HG03095 (cell line): ENCODE results near the gene NFATC3.
"Not testable (repeated sequence)": the region's sequence is repeated elsewhere in the genome, so short reads cannot be mapped to it uniquely, and the experiment has no call there.

Experiments
- ATAC-seq: cut with Tn5 transposase; IDR thresholded peaks from one replicate; pipeline ENCODE4 v1.9.1; 2021; ENCODE audit warnings: moderate library complexity; ENCODE audit not compliant: unreplicated experiment

Gene NFATC3

DNA sequence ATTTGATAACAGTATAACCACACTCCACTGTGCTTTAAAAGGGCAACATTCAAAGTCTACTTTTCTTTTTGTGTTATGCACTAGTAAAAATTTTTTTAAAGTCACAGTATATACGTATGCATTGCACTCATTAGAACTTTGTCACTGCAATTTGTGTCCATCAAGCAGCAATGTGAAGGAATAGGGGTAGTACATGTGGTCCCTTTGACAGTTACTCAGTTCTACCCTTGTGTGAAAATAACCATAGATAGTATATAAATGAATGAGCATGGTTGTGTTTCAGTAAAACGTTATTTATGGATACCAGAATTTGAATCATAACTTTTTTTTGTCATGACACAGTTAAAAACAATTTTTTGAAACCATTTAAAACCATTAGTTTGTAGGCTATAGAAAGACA lies 30.7 kb downstream of the NFATC3 start:
- ATAC-seq: no peak

DNA sequence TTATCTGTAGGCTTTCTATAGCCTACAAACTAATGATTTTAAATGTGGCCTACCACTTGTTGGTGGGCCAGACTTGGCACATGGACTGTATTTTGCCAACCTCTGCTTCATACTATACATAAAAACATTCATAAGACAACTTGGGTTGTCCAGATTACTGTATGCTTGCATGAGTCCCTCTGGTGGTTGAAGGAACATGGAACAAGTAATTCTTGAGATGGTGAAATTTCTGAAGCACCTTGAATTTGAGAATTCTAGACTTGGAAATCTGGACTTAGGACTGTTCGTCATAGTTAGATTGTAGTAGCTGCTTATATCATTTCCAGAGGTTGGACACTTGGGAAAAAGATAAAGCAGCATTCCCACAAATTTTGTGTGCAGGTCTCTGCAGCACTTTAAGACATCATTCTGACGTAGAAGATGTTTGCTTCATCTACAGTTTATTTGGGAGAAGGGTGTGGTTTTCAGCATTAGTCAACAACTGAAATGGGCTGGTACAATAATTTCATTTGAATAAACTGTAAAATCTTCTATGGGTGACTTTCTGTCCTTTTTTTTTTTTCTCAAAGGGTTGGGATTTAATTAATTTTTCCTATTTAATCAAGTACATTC lies 31.2 kb downstream of the NFATC3 start:
- ATAC-seq: no peak

DNA sequence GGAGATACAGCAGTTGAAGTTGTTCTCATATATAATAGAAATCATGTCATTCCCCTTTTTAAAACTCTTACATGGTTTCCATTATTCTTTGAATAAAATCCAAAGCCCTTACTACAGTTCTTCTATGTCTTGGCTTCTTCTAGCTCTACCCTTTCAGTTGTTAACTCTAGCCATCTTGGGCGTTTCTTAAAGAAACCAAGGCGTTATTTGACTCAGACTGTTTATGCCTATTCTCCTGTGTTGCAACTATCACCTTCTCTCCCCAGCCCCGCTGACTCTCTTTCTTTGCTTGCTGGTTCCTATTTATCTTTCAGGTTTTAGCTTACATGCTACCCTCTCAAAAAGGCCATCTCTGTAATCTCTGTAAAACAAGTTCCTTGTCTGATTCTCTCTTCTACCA lies 32.7 kb downstream of the NFATC3 start:
- ATAC-seq: no peak

DNA sequence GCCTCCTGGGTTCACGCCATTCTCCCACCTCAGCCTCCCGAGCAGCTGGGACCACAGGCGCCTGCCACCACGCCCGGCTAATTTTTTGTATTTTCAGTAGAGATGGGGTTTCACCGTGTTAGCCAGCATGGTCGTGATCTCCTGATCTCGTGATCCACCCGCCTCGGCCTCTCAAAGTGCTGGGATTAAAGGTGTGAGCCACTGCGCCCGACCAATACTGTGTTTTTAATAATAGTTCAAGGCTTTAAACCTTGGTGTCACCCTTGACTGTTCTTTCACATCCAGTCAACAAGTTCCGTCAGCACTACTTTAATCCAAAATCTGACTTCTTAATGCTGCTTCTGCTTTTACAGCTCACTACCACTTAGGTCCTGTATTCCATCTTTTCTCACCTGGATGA lies 33.8 kb downstream of the NFATC3 start:
- not testable (repeated sequence) for ATAC-seq

- not testable (repeated sequence) for ATAC-seq
Observed at GRCh38 chr16:68120496-68120895, 35.3 kb downstream of the NFATC3 start.

DNA sequence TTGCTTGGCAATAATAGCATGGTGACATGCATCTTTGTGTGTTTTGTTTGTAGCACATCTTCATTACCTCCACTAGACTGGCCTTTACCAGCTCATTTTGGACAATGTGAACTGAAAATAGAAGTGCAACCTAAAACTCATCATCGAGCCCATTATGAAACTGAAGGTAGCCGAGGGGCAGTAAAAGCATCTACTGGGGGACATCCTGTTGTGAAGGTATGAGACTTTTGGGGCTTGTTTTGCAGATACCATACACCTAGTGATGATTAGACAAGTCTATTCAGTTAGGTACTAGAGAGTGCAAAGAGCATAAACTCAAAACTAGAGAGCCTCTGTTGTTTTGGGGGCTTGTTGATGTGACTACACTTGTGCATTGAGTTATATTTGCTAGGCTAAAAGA lies 41.2 kb downstream of the NFATC3 start:
- peak; percentile 44 for ATAC-seq

GRCh38 chr16:68128577-68129305 lies 43.6 kb downstream of the NFATC3 start:
- no peak for ATAC-seq

DNA sequence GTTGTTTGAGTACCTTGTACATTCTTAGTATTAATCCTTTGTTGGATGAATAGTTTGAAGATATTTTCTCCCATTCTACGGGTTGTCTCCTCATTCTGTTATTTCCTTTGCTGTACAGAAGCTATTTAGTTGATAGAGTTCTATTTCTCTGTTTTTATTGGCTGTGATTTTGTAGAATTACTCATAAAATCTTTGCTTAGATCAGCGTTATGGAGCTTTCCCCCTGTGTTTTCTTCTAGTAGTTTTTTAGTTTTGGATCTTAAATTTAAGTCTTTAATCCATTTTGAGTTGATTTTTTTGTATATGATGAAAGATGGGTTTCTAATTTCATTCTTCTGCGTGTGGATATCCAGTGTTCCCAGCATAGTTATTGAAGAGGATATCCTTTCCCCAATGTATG lies 45.4 kb downstream of the NFATC3 start:
- ATAC-seq: no peak

GRCh38 chr16:68131813-68132706 lies 46.9 kb downstream of the NFATC3 start:
- ATAC-seq: no peak

- ATAC-seq: not testable (repeated sequence)
Observed at GRCh38 chr16:68133000-68133399, 47.8 kb downstream of the NFATC3 start.

DNA sequence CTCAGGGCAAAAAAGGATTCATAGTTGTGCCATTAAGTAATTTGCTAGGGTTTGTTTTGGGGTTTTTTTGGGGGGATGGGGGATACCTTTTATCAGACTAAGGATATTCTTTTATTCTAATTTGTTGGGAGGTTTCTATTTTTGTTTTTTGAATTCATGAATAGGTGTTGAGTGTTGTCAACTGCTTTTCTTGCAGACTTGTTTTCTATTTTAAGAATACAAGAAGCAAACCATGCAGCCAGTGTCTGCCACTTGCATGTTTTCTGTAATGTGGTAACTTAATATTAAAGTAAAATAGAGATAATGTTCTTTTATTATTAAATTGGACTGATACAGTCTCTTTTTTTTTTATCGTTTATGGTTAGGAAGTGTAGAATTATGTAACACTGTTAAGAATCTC lies 49.5 kb downstream of the NFATC3 start:
- ATAC-seq: no peak

GRCh38 chr16:68136515-68136914 lies 51.3 kb downstream of the NFATC3 start:
- no peak for ATAC-seq

DNA sequence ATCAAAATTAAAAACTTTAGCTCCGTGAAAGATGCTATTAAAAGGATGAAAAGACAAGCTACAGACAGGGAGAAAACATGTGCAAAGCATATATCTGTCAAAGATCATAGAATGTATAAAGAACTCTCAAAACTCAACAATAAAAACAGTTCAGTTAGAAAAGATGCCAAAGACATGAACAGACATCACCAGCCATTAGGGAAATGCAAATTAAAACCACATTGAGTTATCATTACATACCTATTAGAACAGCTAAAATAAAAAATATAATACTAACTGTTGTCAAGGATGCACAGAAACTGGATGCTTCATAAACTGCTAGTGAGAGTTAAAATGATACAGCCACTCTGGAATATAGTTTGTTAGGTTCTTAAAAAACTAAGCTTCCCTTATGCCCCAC lies 58.8 kb downstream of the NFATC3 start:
- no peak for ATAC-seq

- ATAC-seq: no peak
Observed at GRCh38 chr16:68146585-68146984, 61.4 kb downstream of the NFATC3 start.

DNA sequence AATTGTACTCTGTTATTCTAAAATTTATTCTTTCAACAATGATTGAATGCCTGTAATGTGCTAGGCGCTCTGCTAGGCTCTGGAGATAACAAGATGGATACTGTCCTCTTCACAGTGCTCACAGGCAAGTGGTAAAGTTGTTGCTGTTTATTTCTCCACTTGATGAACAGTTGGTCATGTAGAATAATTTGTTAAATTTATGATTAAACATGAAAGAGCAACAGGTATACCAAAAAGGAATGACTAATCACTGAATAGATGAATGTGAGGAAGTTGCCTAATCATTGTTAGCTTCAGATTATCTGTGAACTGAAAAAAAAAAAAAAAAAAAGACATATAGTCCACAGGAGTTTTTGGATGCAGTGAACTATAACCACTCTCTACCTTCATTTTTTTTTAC lies 62.3 kb downstream of the NFATC3 start:
- ATAC-seq: no peak

GRCh38 chr16:68149596-68149995 lies 64.4 kb downstream of the NFATC3 start:
- ATAC-seq: no peak

DNA sequence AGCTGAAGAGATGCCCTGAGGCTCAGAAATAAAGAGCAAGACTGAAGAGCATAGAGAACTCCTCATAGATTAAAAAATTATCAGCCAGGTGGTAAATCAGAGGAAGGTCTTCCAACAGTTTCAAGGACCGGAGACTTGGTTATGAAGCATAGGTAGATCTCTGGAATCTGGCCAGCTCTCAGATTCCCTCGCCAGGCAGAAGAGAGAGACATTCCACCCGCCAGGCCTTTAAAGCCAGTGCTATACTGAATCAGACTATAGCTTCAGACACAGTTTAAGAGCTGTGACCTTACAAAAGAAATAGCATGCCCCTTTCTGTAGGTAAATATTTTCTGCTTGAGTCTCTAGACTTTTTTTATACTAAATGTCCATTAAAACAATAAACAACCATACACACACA lies 70.3 kb downstream of the NFATC3 start:
- ATAC-seq: no peak

DNA sequence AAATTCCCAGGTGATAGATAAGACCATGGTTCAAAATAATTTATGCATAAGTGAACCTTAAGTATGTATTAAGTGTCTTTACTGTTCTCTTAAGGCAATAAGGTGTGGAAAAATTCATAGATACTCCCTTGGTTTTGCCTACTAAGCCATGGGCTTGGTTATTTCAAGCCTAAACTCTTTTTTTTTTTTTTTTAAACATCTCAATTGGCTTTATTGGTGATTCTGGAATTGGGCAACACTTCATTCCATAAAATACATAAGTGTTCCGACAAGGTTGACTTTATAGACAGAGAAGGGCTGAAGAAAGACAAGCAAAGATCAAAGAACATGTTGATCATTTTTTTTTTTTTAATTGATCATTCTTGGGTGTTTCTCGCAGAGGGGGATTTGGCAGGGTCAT lies 77.2 kb downstream of the NFATC3 start:
- no peak for ATAC-seq

GRCh38 chr16:68163275-68163674 lies 78.1 kb downstream of the NFATC3 start:
- not testable (repeated sequence) for ATAC-seq

DNA sequence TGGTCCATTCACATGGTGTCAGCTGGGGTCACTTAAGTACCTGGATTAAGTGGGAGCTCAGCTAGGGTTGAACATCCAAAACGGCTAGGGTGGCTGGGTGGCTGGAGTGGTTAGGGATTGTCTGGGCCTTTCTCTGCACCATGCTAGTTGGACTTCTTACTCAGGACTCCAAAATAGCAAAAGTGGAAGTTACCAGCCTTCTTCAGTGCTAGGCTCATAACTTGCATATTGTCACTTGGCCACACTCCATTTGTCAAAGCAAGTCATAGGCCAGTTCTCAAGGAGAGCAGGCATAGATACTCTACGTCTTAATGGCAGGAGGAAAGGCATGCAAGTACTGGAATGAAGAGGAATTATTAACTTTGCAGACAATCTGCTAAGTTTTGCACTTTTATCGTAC lies 81.1 kb downstream of the NFATC3 start:
- no peak for ATAC-seq

GRCh38 chr16:68179196-68179795 lies 94.1 kb downstream of the NFATC3 start:
- no peak for ATAC-seq
